Central memory CD8-positive, alpha-beta T cell (primary cell): ENCODE measurements around the gene CHD5.

Experiments
- ATAC-seq: fragments of 150-1000 bp; cut with Tn5 transposase; replicated peaks from 2 replicates; pipeline ENCODE4 v1.10.0; 2022; ENCODE audit warnings: mild to moderate bottlenecking, moderate FRiP score, moderate number of reproducible peaks; ENCODE audit not compliant: poor library complexity, severe bottlenecking; ENCODE audit errors: extremely low read depth
- DNase-seq, 2 donors: peaks; one replicate each; pipeline ENCODE4 v3.0.0; 2021; ENCODE audit warnings: low spot score in 2 of 2
- H3K27ac Mint-ChIP-seq: one replicate; pipeline ENCODE4 v1.8.0; 2022; ENCODE audit warnings: low read depth, mild to moderate bottlenecking, moderate library complexity, mixed read lengths
- H3K27me3 Mint-ChIP-seq: one replicate; pipeline ENCODE4 v1.8.0; 2022; ENCODE audit warnings: mixed read lengths
- H3K36me3 Mint-ChIP-seq: one replicate; pipeline ENCODE4 v1.8.0; 2022; ENCODE audit warnings: mild to moderate bottlenecking, moderate library complexity, mixed read lengths; ENCODE audit not compliant: insufficient read depth
- H3K4me1 Mint-ChIP-seq: one replicate; pipeline ENCODE4 v1.8.0; 2022; ENCODE audit warnings: mixed read lengths
- H3K4me3 Mint-ChIP-seq: one replicate; pipeline ENCODE4 v1.8.0; 2022; ENCODE audit warnings: mild to moderate bottlenecking, moderate library complexity, mixed read lengths
- H3K9me3 Mint-ChIP-seq: one replicate; pipeline ENCODE4 v1.8.0; 2022; ENCODE audit warnings: mixed read lengths

CHD5 gene

DNA sequence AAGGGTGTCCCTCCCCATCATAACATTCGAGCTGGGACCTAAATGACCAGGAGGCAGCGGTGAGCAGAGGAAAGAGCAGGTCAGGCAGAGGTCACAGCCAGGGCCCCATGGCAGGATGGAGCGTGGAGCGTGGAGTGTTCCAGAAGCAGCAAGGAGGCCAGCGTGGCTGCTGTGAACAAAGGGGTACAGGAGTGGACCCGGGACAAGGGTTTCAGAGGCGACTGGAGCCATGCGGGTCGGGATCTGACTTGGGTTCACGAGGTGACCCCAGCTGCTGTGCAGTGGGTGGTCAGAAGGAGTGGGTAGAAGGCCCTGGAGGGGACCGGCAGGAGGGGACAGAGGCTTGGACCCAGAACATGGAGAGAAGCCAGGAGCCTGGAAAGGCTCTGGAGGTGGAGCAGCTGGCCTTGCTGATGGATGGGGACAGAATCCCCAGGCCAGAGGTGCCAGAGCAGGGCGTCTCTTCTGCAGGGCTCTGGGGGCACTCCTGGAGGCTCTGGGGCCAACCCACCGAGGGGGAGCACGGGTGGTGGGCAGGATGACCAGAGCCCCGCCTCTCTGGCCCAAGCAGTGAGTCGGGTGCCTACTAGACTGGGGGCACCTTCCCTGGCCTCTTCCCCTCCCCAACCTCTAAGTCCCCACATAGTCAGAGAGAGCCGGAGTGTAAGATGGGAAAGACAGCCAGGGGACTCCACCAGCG, 2.3 kb downstream of the CHD5 start:
- Mint-ChIP-seq H3K27ac (no peak overlapping the region), H3K4me1 (peaks cover 15% of the 10 kb centered on the region), H3K4me3 (no peak overlapping the region), H3K27me3 (peaks cover 37% of the 10 kb centered on the region), H3K9me3 (no peaks in the 10 kb centered on the region), H3K36me3 (peaks cover 1% of the 10 kb centered on the region)
- ATAC-seq (no peak), DNase-seq (no peak)

DNA sequence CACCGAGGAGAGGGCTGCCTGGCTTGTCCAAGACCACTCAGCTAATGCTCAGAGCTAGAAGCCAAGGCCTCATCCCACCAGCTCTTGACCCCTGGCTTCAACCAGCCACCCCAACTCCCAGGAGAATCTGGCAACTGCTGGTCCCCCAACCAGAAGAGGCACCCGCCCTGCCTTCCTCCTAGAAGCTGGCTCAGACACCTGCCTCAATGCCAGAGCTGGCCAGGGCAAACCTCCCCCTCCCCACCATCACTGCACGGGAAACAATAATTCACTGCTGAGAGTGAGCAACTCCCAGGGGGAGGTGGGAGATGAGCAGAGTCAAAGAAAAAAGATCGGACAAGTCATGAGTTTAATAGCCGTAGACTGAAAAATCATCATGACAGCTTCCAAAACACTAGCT, 3.3 kb downstream of the CHD5 start:
- Mint-ChIP-seq H3K4me1 (peaks cover 15% of the 10 kb centered on the region), H3K9me3 (no peaks in the 10 kb centered on the region), H3K36me3 (peaks cover 1% of the 10 kb centered on the region), H3K4me3 (no peak overlapping the region), H3K27ac (no peak overlapping the region), H3K27me3 (peaks cover 34% of the 10 kb centered on the region)
- ATAC-seq (no peak), DNase-seq (no peak)

DNA sequence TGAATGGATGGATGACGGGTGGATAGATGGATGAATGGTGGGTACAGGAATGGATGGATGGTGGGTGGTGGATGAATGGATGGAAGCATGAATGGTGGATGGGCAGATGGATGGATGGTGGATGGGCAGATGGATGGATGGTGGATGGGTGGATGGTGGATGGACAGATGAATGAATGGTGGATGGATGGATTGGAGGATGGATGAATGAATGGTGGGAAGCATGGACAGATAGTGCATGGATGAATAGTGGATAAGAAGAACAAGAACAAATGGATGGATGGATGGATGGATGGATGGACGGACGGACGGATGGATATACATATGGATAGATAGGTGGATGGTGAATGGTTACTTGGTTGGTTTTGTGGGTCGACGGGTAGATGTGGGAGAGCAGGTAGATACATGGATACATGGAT, 4.7 kb downstream of the CHD5 start:
- Mint-ChIP-seq H3K4me3 (no peak overlapping the region), H3K36me3 (no peaks in the 10 kb centered on the region), H3K27ac (no peak overlapping the region), H3K9me3 (no peaks in the 10 kb centered on the region), H3K27me3 (peaks cover 22% of the 10 kb centered on the region), H3K4me1 (peaks cover 5% of the 10 kb centered on the region)
- DNase-seq (no peak), ATAC-seq (no peak)

DNA sequence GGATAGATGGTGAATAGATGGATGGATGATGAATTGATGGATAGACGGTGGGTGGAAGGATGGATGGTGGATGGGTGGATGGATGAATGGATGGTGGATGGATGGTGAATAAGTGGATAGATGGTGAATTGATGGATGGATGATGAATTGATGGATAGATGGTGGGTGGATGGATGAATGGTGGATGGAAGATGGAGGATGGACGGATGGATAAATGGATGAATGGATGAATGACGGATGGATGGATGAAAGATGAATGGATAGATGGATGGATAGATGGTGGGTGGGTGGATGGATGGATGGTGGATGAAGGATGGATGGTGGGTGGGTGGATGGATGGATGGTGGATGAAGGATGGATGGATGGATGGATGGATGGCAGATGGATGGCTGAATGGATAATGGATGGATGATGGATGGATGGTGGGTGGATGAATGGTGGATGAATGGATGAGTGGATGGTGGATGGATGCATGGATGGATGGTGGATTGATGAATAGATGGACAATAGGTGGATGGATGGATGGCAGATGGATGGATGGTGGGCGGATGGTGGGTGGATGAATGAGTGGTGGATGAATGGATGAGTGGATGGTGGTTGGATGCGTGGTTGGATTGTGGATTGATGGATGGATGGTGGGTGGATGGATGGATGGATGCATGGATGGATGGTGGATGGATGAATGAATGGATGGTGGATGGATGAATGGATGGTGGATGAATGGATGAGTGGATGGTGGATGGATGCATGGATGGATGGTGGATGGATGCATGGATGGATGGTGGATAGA, 5.3 kb downstream of the CHD5 start:
- H3K4me3 Mint-ChIP-seq = no peak overlapping the region
- peaks cover 5% of the 10 kb centered on the region for H3K4me1 Mint-ChIP-seq
- DNase-seq (no peak), ATAC-seq (no peak)
- H3K27ac Mint-ChIP-seq = no peak overlapping the region
- peaks cover 22% of the 10 kb centered on the region for H3K27me3 Mint-ChIP-seq
- H3K9me3 Mint-ChIP-seq = no peaks in the 10 kb centered on the region
- no peaks in the 10 kb centered on the region for H3K36me3 Mint-ChIP-seq

GRCh38 chr1:6172549-6172948, 7.6 kb downstream of the CHD5 start:
- Mint-ChIP-seq H3K4me3 (no peak overlapping the region), H3K36me3 (no peaks in the 10 kb centered on the region), H3K4me1 (no peaks in the 10 kb centered on the region), H3K9me3 (no peaks in the 10 kb centered on the region), H3K27ac (no peak overlapping the region), H3K27me3 (peaks cover 21% of the 10 kb centered on the region)
- no peak for ATAC-seq
- DNase-seq = no peak

DNA sequence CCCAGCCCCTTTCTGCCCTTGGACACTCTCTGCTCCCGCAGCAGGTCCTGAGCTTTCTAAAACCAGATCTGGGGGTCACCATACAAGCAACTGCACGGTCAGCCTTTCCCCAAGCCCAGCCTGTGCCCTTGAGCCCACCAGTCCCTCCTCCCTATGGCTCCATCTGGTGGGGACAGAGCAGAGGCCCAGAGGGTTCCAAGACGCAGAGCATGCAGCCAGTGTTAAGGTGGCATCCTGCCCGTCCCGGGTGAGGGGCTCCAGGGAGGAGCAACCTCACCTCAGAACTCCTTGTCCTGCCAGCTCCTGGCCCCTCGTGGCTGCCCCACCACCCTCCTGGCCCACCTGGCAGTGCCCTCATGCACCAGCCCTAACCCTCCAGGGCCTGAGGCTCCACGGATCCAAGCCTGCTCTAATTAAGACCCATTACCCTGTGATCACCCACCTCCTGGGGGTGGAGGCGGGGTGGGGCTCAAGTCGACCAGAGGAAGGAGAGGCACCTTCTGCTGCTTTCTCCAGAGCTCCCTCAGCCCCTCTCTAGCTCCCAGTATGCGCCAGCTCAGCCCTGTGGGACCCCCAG, 8.5 kb downstream of the CHD5 start:
- Mint-ChIP-seq H3K27me3 (peaks cover 22% of the 10 kb centered on the region), H3K27ac (no peak overlapping the region), H3K9me3 (no peaks in the 10 kb centered on the region), H3K4me1 (no peaks in the 10 kb centered on the region), H3K4me3 (no peak overlapping the region), H3K36me3 (no peaks in the 10 kb centered on the region)
- DNase-seq (no peak), ATAC-seq (no peak)

DNA sequence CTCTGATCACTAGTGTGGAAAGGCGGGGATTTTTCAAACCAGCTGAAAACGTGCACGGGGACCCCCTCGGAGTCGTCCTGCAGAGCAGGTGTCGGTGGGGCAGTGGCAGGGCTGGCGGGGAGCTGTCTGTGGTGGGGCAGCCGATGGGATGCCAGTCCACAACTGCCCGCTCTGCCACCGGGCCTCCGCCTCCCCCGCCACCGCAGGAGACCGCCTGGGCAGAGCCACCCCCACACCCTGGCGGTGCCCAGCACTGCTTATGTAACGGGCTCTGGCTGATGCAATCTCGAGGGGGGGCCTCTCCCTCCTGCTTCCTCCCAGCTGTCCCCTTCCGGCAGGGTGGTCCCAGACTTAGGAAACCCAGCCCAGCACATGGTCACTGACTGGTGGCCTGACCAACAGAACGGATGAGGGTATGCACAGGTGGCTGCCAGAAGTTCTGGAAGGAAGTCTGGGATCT, 9.3 kb downstream of the CHD5 start:
- no peaks in the 10 kb centered on the region for H3K4me1 Mint-ChIP-seq
- no peak overlapping the region for H3K27ac Mint-ChIP-seq
- H3K9me3 Mint-ChIP-seq = no peaks in the 10 kb centered on the region
- H3K27me3 Mint-ChIP-seq = peaks cover 25% of the 10 kb centered on the region
- no peak overlapping the region for H3K4me3 Mint-ChIP-seq
- H3K36me3 Mint-ChIP-seq = no peaks in the 10 kb centered on the region
- ATAC-seq (no peak), DNase-seq (no peak)

DNA sequence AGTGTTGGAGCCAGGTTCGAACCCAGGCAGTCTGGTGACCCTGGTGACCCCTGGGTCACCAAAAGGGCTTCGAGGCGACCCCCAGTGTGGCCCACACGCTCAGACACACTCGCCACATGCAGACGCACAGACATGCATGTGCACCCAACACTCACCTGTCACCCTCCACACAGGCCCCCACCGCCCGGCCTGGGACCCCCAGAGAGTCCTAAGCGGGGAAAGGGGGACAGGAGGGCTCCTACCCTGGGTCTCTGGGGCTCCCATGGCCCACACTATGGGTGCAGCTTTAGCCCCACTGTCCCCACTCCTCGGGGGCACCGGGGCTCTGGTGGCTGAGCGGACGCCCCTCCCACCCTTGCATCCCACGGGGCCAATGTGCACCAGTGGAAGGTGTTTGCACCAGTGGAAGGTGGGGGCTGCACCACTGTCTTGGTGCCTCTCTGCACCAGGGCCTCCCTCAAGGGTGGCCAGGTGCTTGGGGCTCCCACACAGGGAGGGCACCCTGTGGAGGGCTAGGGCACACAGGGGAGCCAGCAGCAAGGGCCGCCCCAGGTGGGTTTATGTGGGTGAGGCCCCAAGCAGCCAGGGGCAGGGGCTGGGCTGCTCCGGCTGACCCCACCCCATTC, 9.9 kb downstream of the CHD5 start:
- Mint-ChIP-seq H3K27ac (no peak overlapping the region), H3K9me3 (no peaks in the 10 kb centered on the region), H3K36me3 (no peaks in the 10 kb centered on the region), H3K4me3 (no peak overlapping the region), H3K27me3 (peaks cover 30% of the 10 kb centered on the region), H3K4me1 (no peaks in the 10 kb centered on the region)
- DNase-seq = no peak
- ATAC-seq = no peak

- H3K27me3 Mint-ChIP-seq = peaks cover 42% of the 10 kb centered on the region
- no peaks in the 10 kb centered on the region for H3K9me3 Mint-ChIP-seq
- H3K27ac Mint-ChIP-seq = no peak overlapping the region
- H3K36me3 Mint-ChIP-seq = no peaks in the 10 kb centered on the region
- H3K4me1 Mint-ChIP-seq = no peaks in the 10 kb centered on the region
- H3K4me3 Mint-ChIP-seq = no peak overlapping the region
- ATAC-seq (no peak), DNase-seq (no peak)
Measured at GRCh38 chr1:6168947-6169586, 11.1 kb downstream of the CHD5 start.

DNA sequence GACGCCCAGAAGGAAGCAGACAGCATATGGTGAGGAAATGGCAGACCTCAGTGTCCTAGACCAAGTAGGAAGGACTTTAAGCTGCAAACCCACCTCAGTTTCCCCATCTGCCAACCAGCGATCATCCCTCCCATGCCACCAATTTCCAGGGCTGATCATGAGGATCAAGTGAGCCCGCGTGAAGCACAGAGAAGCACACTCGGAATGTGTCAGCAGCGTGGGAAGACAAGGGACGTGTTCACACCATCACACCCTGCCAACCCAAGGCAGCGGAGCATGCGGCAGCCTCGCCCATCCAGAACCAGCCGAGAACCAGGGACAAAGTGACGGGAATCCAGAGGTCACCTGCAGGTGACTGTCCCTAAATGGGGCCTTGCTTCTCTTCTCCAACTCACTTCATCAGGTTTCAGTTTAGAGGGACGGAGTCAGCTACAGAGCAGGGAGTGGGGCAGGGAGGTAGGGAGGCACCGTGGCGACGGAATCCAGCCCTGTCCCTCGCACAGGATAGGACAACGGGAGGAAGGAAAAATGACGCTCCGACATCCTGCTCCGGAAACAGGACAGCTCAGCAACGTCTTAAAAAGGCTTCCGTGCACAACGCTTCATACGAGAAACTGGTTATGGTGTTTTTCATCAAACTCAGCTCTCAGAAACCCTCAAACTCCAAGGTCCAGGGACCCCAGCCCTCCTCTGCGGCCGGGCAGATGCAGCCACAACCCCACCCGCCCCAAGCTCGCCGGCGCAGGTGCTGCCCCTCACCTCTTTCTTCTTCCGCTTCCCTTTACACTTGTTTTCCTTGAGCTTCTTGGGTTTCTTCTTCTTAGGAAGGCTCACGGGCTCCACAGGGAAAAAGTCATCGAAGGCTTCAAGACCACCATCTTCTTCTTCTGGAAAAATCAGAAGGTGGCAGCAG, 12.5 kb downstream of the CHD5 start:
- no peaks in the 10 kb centered on the region for H3K9me3 Mint-ChIP-seq
- no peaks in the 10 kb centered on the region for H3K36me3 Mint-ChIP-seq
- no peak for ATAC-seq
- DNase-seq = no peak
- no peak overlapping the region for H3K27ac Mint-ChIP-seq
- H3K27me3 Mint-ChIP-seq = peaks cover 55% of the 10 kb centered on the region
- H3K4me1 Mint-ChIP-seq = no peaks in the 10 kb centered on the region
- no peak overlapping the region for H3K4me3 Mint-ChIP-seq

GRCh38 chr1:6166655-6167390, 13.3 kb downstream of the CHD5 start:
- Mint-ChIP-seq H3K27ac (no peak overlapping the region), H3K4me1 (no peaks in the 10 kb centered on the region), H3K36me3 (no peaks in the 10 kb centered on the region), H3K27me3 (peaks cover 63% of the 10 kb centered on the region), H3K4me3 (no peak overlapping the region), H3K9me3 (no peaks in the 10 kb centered on the region)
- DNase-seq (no peak), ATAC-seq (no peak)
